GM15510 (cell line): Measurements from ENCODE around the gene KRTAP5-2.

Source experiments
- POLR2A ChIP-seq: IDR thresholded peaks from 3 replicates; pipeline ENCODE4 v1.6.1; 2011; ENCODE audit warnings: borderline replicate concordance; ENCODE audit not compliant: insufficient read length; ENCODE audit errors: extremely low read depth

Gene KRTAP5-2, protein sequence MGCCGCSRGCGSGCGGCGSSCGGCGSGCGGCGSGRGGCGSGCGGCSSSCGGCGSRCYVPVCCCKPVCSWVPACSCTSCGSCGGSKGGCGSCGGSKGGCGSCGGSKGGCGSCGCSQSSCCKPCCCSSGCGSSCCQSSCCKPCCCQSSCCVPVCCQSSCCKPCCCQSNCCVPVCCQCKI

DNA sequence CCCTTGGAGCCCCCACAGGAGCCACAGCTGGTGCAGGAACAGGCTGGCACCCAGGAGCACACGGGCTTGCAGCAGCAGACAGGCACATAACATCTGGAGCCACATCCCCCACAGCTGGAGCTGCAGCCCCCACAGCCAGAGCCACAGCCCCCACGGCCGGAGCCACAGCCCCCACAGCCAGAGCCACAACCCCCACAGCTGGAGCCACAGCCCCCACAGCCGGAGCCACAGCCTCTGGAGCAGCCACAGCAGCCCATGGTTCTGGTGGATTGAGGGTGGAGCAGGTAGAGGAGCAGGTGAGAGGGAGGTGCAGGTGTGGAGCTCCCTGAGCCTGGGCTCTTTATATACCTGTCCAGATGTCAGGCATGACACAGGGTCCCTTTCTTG lies at the start of gene KRTAP5-2:
Gene KRTAP5-2 (minus strand): TSS at position 301 of the 387 bp plus-strand sequence. CDS start 44 bp downstream, at position 257.
- TF ChIP-seq POLR2A, result no peak

DNA sequence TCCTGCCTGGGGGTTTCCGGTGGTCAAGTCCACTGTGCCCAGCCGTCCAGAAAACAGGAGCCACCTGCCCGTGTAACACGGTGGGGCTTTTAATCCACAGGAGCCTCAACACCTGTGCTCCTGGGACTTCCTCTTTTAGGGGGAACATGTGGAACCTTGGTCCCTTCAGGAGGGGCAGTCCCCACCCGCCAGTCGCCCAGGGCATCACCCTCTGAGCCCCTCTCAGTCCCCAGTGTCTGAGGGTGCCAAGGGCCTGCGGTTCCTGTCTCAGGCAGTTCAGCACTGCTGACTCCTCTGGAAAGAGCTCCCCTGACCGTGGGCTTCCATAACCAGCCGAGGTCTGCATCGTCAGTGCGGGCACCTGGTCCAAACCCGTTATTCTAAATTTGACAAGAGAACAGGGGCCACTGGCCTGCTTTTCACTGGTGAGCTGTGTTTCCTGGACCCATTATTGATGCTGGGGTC lies 47.3 kb upstream of the KRTAP5-2 start:
- no peak for TF ChIP-seq POLR2A

DNA sequence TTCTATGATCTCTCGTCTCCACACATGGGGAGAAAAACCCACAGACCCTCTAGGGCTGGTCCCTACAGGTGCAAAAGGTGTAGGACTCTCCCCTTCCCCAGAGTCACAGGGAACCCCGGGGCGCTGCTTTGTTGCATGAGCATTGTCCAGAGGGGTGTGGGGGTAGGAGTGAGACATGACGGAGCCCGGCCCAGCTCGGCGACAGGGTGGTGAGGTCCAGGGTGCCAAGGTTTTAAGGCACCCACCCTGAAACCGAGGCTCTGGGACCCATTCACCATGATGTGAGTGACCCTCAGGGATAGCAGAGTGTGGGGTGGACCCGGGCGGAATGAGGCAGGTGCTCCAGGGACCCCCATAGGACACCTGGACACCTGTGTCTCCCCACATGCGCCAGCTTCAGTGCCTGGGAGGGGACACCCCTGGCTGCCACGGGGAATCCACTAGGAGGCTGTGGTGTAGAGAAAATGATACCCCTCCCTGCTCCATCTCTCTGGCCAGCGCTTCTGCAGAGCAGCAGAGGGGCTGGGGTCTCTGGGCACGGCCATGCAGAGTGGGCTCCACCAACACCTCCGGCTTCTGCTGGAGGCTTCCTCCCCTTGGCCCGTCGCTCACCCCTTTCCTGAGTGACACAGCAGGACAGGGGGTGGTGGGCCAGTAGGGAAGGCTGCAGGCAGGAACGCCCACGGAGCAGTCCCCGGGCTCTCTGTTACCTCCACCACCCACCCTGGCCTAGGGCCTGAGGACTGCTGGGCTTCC lies 46.7 kb upstream of the KRTAP5-2 start:
- no peak for TF ChIP-seq POLR2A

DNA sequence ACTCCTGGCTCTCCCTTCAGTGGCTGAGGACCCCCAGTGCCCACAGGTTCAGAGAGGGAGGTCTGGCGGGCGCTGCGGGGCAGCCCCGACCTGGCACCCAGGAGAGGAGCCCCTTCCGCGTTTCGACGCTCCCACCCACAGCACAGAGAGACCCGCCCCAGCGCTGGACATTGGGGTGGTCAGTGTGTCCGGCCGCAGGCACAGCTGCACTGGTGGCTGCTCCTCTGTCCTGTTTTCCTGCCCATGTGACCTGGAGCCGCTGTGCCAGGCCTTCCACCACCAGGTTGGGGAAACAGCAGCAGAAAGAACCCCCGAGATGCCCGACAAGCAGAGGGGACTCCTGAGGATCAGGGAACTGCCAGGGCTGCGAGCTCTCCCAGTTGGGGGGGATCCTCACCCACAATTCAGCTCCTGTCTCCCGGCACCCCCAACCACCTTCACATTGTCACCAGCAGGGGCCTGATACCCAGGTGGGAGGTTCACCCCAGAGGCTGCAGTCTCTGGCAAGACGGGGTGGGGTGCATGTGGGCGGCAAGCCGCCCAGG lies 45.1 kb upstream of the KRTAP5-2 start:
- no peak for TF ChIP-seq POLR2A

DNA sequence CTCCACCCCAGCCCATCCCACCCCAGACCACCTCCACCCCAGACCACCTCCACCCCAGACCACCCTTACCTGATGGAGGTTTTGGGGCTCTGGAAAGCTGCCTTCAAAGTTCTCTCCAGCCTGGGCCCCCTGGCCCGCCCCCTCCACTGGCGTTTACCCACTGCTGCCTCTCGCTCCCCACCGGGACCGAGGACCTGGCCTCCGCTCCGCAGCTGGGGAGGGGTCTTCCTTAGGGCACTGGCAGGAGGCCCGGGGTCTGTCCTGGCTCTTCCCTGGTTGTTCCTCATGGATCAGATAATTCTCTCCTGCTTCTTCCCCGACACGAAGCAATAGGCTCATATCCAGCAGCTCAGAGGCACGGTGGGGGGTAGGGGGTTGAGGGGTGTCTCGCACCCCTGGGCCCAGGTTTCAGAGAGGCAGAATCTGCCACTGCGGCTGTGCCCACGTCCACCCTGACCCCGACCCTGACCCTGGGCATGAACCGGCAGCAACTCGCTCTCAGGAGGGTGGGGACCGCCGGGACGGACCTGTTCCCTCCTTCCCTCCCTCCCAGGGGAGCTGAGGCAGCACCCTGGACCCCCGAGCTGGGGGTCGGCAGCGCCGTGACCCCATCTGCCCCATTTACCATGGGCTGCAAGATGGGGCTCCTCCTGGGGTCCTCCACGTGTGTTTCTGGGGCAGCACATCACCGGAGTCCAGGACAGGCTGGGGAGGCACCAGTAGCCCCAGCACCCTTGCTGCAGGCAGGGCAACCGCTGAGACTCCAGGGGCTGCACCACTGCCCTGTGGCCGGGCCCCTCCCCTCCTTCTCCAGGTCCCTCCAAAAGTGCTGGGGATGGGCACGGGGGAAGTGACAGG lies 44.4 kb upstream of the KRTAP5-2 start:
- no peak for TF ChIP-seq POLR2A

DNA sequence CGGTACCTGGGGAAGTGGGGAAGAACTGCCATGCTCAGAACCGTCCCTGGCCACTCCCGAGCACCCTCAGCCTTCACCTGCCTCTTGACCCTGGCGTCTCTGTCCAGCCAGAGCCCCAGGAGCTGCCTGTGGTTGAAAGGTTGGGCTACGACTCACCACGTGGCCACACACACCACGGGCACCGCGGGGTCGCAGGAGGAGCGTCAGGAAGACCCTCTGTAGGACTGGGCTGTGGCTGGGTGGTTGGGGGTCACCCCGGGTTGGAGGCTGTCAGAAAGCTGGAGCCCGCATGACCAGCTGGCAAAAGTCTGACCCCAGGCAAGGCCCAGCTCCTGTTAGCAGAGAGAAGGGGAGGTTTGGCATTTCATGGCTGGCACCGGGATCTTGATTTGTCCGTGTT lies 43.0 kb upstream of the KRTAP5-2 start:
- TF ChIP-seq POLR2A, result no peak

DNA sequence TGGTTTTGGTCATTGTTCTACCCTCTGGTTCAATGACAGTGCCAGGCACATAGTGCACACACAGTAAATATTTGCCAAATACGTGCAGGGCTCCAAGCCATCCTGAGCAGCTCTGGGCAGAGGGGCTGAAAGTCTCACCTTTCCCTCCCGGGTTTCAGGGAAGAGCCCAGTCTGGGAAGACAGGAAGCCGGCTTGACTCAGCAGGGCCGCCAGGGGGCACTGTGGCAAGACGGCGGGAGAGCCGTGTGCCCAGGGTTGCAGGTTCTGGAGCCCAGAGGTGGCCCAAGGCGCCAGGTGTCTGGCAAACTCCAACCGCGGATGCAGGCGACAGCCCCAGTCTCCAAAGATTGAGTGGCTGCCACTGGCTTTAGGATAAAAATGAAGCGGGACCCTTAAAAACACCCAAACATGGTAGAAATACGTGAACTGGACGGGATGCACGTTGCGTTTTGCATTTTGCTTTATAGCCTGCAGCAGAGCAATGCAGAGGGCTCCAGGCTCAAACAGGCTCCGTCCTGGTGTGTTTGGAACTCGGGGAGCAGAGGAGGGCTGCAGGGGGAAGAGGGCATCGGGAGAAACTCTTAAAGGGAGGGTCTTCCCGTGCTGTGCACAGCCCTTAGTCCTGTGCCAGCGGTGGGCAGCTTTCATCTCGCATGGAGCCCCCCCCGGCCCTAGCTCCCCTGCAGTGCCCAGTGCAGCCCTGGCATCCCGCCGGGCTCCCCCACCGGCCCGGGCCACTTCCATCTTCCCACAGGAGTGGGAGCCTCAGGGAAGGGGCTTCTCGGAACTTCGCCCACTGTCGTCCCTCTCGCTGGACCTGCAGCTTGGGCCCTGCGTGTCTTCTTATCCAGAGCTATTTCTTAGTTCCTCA lies 42.2 kb upstream of the KRTAP5-2 start:
- TF ChIP-seq POLR2A, result no peak

DNA sequence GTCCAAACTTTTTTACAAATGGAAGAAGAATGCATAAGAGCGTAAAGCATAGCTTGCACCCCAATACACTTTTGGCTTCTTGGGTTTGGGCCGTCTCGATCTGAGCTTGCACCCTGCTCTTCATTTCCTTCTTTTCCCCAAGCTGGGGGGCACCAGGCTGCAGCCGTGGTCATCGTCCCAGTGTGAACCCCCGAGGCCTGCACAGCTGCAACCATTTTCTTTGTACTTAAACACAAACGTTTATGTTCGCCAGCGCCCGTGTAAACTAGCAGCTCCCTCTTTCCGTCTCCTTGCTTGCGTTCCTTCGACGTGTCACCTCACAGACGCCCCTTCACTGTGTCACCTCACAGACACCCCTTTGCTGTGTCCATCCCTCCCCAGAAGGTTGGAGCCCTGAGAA lies 41.6 kb upstream of the KRTAP5-2 start:
- TF ChIP-seq POLR2A, result no peak

DNA sequence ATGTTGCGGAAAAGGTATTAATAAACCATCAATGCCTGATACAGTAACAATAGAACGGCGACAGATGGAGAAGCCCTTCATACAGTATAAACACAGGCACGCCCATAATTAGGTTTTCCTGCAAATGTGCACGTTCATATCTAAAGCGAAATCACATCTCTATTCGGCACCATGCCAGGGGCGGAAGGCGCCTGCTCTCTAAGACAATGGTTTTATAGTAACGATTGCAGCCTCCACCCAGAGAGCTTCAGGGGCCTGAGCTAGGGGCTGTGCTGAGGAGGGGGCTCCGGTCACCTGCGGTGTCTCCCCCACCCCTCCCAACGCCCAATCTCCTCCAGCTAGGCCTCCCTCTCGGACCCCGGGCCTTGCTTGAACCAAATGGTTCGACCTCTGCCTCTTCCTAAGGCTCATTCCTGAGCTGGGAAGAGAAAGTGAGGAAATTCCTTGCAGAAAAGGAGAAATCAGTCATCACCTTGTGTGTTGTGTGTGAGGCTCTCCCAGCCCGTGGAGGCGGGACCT lies 41.1 kb upstream of the KRTAP5-2 start:
- TF ChIP-seq POLR2A, result no peak

DNA sequence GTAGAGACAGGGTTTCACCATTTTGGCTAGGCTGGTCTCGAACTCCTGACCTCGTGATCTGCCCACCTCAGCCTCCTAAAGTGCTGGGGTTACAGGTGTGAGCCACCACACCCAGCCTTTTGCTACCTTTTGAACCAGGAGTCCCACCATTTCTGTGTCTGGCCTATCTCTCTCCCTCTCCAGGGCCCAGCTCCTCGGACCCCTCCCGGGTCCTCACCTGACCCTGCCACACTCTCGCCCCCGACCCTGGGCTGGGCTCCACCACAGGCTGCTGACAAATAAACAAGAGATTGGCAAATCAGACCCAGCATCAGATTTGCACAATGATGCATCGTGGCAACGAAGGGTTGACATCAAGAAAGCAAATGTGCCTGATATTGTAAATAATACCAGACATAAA lies 40.2 kb upstream of the KRTAP5-2 start:
- TF ChIP-seq POLR2A, result no peak

DNA sequence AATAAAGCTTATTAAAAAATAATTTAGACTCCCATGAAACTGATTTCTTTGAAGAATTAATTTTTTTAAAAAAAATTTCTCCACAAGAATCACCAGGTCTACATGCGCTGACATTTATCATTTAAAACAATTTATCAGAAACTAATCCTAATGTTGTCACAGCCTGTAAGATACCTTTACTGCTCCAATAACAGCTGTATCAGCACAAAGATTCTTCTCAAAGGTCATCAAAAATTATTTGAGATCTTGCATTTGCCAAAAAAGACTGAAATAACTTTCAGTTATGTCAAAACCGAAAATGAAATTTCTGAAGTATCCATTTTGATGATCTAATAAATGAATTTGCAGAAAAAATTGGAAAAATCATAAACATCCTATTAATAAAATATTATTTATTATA lies 39.5 kb upstream of the KRTAP5-2 start:
- TF ChIP-seq POLR2A, result no peak

DNA sequence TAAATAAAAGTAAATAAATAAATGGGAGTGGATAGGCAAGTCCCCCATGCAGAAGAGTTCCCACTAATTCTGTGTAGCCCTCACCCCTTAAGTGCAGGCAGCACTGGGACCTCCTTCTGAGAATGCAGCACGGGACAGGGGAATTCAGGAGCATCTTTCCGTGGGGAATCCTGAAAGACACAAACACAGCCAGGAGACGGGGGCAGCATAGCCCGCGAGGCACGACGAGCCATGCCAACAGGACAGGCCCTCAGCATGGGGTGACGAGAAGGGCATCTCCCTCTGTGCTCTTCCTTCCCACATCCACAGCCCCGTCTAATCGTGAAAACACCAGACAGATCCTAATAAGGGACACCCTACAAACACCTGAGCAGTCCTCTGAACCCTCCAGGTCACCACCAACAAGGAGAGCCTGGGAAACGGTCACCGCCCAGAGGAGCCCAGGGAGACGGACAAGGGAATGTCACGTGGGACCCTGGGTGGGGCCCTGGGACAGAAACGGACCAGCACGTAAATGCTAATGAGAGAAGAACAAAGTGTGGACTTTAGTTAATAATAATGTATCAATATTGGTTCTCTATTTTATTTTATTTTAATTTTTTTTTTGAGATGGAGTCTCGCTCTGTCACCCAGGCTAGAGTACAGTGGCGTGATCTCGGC lies 38.3 kb upstream of the KRTAP5-2 start:
- TF ChIP-seq POLR2A, result no peak

DNA sequence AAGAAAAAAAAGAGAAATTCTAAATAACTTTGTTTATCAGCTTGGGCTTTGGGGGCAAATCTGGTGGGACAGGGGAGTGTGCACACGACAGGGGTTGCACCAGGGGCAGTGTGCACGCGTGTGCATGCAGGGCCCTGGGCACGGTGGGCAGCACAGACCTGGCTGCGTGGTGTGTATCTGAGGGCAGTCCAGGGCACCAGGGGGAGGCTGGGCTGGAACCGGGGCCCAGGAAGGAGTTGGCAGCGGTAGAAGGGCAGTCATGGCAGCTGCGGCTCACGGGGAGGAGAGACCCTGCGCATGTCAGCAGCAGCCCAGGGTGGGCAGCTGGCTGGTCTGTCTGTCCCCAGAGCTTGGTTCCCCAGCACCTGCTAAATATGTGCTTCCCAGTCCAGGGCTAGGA lies 35.8 kb upstream of the KRTAP5-2 start:
- no peak for TF ChIP-seq POLR2A
